ENCODE data around the gene PSMB5.

DNA sequence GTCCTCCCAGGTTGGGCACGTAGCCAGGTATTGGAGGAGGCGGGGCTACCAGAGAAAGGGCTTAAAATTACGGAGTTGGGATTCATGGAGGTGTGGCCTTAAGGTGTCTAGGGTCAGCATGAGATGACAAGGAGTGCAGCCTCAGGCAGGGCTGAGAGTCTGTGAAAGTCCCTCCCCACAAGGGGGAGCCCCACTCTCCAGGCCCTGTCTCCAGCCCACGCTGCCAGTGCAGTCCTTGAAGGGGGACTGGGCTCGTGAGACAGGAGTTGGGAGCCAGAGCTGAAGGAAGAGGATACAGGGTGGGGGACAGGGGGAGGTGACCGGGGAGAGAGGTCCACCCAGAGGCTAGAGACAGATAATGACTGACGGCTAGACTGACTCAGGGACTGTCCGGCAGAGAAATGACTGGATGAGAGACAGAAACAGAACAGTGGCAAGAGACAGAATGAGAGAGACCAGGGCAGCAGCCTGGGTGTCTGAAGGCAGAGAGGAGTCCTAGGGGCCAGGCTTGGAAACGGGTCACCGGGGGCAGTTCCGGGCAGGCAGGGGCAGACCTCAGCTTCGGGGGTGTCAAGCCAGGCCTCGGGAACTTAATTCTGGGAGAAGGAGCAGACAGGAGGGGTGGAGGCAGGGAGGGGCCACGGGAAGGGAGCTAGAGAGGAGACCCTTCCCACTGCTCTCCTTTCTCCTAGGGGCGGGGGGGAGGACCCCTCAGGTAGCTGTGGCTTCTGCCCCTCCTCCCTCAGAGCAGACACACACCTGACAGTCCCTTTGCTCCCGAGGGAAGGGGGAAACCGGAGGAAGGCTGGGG is 21.6 kb upstream of the PSMB5 start:
- TF ChIP-seq, protein P1, sequence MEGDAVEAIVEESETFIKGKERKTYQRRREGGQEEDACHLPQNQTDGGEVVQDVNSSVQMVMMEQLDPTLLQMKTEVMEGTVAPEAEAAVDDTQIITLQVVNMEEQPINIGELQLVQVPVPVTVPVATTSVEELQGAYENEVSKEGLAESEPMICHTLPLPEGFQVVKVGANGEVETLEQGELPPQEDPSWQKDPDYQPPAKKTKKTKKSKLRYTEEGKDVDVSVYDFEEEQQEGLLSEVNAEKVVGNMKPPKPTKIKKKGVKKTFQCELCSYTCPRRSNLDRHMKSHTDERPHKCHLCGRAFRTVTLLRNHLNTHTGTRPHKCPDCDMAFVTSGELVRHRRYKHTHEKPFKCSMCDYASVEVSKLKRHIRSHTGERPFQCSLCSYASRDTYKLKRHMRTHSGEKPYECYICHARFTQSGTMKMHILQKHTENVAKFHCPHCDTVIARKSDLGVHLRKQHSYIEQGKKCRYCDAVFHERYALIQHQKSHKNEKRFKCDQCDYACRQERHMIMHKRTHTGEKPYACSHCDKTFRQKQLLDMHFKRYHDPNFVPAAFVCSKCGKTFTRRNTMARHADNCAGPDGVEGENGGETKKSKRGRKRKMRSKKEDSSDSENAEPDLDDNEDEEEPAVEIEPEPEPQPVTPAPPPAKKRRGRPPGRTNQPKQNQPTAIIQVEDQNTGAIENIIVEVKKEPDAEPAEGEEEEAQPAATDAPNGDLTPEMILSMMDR (conservative IDR thresholded peaks at IDR 0.05 in 1 of 2, IDR thresholded peaks at IDR 0.05 in 1 of 2; ENCODE audit: extremely low read depth in 1 of 2, insufficient read depth in 1 of 2, low read depth in 1 of 2, low read length in 2 of 2): peak; percentile 56 to 80
- TF ChIP-seq EZH2 (IDR thresholded peaks at IDR 0.05; ENCODE audit: borderline replicate concordance, low read length): no peak
